HFFc6 (cell line): Measurements from ENCODE around the gene ARL8B. TPM values are rescaled to one million over a fixed set of nuclear protein-coding genes. Genes with fewer than 3 reads are reported as not detected.

Experiments used
- DNase-seq: peaks from one replicate; pipeline ENCODE4 v3.0.0-alpha.2; 2018
- H3K27ac Mint-ChIP-seq: 2 replicates; pipeline ENCODE4 v1.8.0; 2020; ENCODE audit warnings: mild to moderate bottlenecking, mixed read lengths
- H3K27me3 Mint-ChIP-seq: 2 replicates; pipeline ENCODE4 v1.8.0; 2021; ENCODE audit warnings: mild to moderate bottlenecking, moderate library complexity, mixed read lengths; ENCODE audit not compliant: insufficient read depth
- H3K36me3 Mint-ChIP-seq: 2 replicates; pipeline ENCODE4 v1.8.0; 2021; ENCODE audit warnings: low read depth, mixed read lengths
- H3K4me1 Mint-ChIP-seq: 2 replicates; pipeline ENCODE4 v1.8.0; 2020; ENCODE audit warnings: low read depth, mixed read lengths
- H3K4me3 Mint-ChIP-seq: 2 replicates; pipeline ENCODE4 v1.8.0; 2020; ENCODE audit warnings: mild to moderate bottlenecking, moderate library complexity, mixed read lengths
- H3K9me3 Mint-ChIP-seq: 2 replicates; pipeline ENCODE4 v1.8.0; 2020; ENCODE audit warnings: mild to moderate bottlenecking, mixed read lengths
- total RNA-seq, 6 experiments: library from RNA; stranded (reverse); fragmentation: NEBNext Ultra II Directional; extraction: Animal tissue kit (Norgen Biotek cat#: 25700); gene quantifications; 2 replicates in 1 of 6; 3 replicates in 5 of 6; pipeline ENCODE4 v1.2.3, GENCODE V29; 2021
- TF ChIP-seq, protein P1 (sequence below): fragments of 200-600 bp; sonication (generic); IDR thresholded peaks from 2 replicates; pipeline ENCODE4 v1.5.0; 2021; ENCODE audit warnings: antibody characterized with exemption, mild to moderate bottlenecking

Gene ARL8B
- total RNA-seq, 6 experiments from 2014 or later = 48.9 to 64.7 (median 53.7) TPM

- Mint-ChIP-seq H3K9me3 (no peaks in the 10 kb centered on the region), H3K27ac (no peak overlapping the region), H3K27me3 (peaks cover 15% of the 10 kb centered on the region), H3K36me3 (no peaks in the 10 kb centered on the region), H3K4me1 (peaks cover 19% of the 10 kb centered on the region; the same call in 1 of the 2 replicates), H3K4me3 (no peak overlapping the region)
- TF ChIP-seq, protein P1, sequence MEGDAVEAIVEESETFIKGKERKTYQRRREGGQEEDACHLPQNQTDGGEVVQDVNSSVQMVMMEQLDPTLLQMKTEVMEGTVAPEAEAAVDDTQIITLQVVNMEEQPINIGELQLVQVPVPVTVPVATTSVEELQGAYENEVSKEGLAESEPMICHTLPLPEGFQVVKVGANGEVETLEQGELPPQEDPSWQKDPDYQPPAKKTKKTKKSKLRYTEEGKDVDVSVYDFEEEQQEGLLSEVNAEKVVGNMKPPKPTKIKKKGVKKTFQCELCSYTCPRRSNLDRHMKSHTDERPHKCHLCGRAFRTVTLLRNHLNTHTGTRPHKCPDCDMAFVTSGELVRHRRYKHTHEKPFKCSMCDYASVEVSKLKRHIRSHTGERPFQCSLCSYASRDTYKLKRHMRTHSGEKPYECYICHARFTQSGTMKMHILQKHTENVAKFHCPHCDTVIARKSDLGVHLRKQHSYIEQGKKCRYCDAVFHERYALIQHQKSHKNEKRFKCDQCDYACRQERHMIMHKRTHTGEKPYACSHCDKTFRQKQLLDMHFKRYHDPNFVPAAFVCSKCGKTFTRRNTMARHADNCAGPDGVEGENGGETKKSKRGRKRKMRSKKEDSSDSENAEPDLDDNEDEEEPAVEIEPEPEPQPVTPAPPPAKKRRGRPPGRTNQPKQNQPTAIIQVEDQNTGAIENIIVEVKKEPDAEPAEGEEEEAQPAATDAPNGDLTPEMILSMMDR = no peak
- DNase-seq = no peak
Measured at GRCh38 chr3:5227812-5228211, 105.7 kb downstream of the ARL8B start.

DNA sequence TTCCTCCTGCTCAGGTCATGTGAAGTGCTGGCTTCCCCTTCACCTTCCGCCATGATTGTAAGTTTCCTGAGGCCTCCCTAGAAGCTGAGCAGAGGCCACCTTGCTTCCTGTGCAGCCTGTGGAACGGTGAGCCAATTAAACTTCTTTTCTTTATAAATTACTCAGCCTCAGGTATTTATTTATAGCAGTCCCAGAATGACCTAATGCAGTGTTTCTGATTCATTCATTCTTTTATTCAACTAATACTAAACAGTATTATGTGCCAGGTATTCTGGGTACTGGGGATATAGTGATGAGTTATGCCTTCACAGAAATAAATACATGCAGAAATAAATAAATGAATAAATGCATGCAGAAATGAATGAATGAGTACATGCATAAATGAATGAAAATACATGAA, 107.3 kb downstream of the ARL8B start:
- H3K27ac Mint-ChIP-seq = no peak overlapping the region
- H3K9me3 Mint-ChIP-seq = no peaks in the 10 kb centered on the region
- H3K27me3 Mint-ChIP-seq = peaks cover 15% of the 10 kb centered on the region
- H3K4me1 Mint-ChIP-seq = peaks cover 26% of the 10 kb centered on the region; the same call in 1 of the 2 replicates
- H3K36me3 Mint-ChIP-seq = no peaks in the 10 kb centered on the region
- no peak for DNase-seq
- no peak overlapping the region for H3K4me3 Mint-ChIP-seq
- TF ChIP-seq, protein P1 = no peak

Other genes with a start within 250 kb of the ARL8B start
- gene BHLHE40, start 142.9 kb upstream of the ARL8B start, total RNA-seq = 10 to 100 TPM; 10.2 to 11.8 (median 10.7) TPM
- 10 to 100 TPM; 47.6 to 56.4 (median 52.0) TPM for gene EDEM1, start 65.4 kb downstream of the ARL8B start, total RNA-seq